Adrenal gland (tissue), 12 donors: ENCODE results near the gene NPIPA5. TPM values are rescaled to one million over a fixed set of nuclear protein-coding genes. Genes with fewer than 3 reads are reported as not detected.

Experiments used
- polyA plus RNA-seq, 3 donors: library from polyadenylated mRNA; stranded (reverse); fragments of 200-250 nt in 2 of 3; fragments of 350-450 nt in 1 of 3; fragmentation: Illumina TruSeq in 1 of 3; extraction: RNeasy Lipid Tissue Mini Kit (QIAGEN cat#74804) in 1 of 3; gene quantifications; one replicate each; pipeline ENCODE4 v1.2.3, GENCODE V29; 2013 to 2014
- total RNA-seq, 9 donors: library from RNA; depleted of rRNA in 4 of 9; stranded (reverse); fragments of >200 nt in 4 of 9; fragments of 120-200 nt in 1 of 9; fragmentation: NEBNext Ultra II Directional in 1 of 9; extraction: Animal tissue kit (Norgen Biotek cat#: 25700) in 1 of 9; gene quantifications; one replicate each; pipeline versions ENCODE4 v1.1.0 to v1.2.4, GENCODE V29; 2013 to 2023
- donor health status: healthy with polysubstance abuse.
- donor health status: Bipolar disorder and iron deficiency.
- donor health status: DM: yes; HTN: yes; CAD: no.
- donor health status: DM: no; HTN: no; CAD: no.
- donor health status: DM: no; HTN: no; CAD: no.
- donor health status: DM: yes; HTN: yes; CAD: no.

The NPIPA5 gene
- total and polyA plus RNA-seq, 12 donors = 4.0 to 169 (median 12.3) TPM

Other genes with a start within 250 kb of the NPIPA5 start
- gene MPV17L, start 17.5 kb upstream of the NPIPA5 start, total RNA-seq = 10 to 100 TPM in 4 of 9 donors, 1 to 10 TPM in 5; 3.8 to 19.7 (median 9.7) TPM
- gene MPV17L, start 17.5 kb upstream of the NPIPA5 start, polyA plus RNA-seq = 1 to 10 TPM; 2.6 to 8.2 (median 5.5) TPM
- 10 to 100 TPM in 8 of 9 donors, 1 to 10 TPM in 1; 9.8 to 56.0 (median 19.3) TPM for gene BMERB1, start 56.3 kb upstream of the NPIPA5 start, total RNA-seq
- gene BMERB1, start 56.3 kb upstream of the NPIPA5 start, polyA plus RNA-seq = 10 to 100 TPM; 12.6 to 17.9 (median 16.8) TPM